ENCODE results near the gene NAB1.

NAB1 gene

DNA sequence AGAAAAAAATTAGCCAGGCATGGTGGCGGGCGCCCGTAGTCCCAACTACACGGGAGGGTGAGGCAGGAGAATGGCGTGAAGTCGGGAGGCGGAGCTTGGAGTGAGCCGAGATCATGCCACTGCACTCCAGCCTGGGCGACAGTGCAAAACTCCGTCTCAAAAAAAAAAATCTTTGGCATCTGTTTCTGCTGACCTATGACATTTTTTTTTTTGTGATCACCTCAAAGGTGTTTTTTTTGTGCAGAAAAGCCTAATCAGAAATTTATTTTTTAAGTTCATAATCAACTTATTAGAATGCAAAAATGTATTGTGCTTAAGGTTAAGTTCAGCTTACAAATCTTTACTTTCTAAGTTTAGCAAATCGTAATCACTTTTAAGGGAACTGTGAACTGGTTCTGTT lies 45.6 kb downstream of the NAB1 start:
- H3K4me3 ChIP-seq (ENCODE audit: low read depth, low read length) = no peak overlapping the region
- TF ChIP-seq, protein P1, sequence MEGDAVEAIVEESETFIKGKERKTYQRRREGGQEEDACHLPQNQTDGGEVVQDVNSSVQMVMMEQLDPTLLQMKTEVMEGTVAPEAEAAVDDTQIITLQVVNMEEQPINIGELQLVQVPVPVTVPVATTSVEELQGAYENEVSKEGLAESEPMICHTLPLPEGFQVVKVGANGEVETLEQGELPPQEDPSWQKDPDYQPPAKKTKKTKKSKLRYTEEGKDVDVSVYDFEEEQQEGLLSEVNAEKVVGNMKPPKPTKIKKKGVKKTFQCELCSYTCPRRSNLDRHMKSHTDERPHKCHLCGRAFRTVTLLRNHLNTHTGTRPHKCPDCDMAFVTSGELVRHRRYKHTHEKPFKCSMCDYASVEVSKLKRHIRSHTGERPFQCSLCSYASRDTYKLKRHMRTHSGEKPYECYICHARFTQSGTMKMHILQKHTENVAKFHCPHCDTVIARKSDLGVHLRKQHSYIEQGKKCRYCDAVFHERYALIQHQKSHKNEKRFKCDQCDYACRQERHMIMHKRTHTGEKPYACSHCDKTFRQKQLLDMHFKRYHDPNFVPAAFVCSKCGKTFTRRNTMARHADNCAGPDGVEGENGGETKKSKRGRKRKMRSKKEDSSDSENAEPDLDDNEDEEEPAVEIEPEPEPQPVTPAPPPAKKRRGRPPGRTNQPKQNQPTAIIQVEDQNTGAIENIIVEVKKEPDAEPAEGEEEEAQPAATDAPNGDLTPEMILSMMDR (IDR thresholded peaks at IDR 0.05; ENCODE audit: low read depth, low read length) = no peak

DNA sequence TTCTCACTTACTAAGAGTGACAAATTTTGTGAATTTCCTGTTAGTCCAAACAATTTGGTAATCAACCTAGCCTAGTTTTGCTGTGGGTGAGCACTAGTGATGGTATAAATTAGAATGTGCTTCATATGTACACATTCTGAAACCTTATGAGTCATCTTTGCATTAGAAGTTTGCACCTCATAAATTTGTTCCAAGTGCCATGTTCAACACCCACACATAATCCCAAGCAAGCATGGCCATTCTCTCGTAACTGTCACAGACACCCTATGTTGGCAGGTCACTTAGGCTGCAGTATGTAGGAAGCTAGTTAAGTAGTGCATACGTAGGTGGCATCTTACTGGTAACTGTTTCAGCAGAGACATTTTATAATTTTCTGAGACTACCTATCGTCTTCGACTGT lies 46.9 kb downstream of the NAB1 start:
- no peak overlapping the region for H3K4me3 ChIP-seq (ENCODE audit: low read depth, low read length)
- TF ChIP-seq, protein P1 (IDR thresholded peaks at IDR 0.05; ENCODE audit: low read depth, low read length) = no peak

DNA sequence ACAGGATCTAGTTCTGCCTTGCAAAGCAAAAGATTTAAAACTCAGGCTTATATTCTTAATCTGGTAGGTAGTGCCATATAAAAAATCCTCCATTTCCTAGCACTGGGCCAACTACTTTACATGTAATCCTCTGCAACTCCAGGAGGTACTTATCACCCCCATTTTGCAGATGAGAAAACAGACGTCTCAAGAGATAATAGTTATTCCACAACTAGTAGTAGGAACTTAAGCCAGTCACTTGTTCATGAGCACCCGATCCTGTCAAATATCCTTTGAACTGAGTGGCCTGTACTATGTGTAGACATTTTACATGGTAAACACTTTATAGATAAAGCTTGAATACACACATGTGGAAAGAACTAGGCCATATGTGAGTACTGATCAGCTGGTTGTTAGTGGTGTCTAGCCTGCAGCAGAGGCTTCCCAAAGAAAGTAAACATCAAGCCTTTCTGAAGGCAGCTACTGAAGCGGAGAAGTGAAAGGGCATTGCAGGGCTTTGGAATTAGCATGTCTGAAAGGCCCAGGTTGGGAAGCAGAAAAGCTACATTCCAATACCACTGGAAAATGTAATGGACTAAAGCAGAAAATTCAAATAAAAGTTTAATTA lies 48.0 kb downstream of the NAB1 start:
- TF ChIP-seq, protein P1 (IDR thresholded peaks at IDR 0.05; ENCODE audit: low read depth, low read length) = no peak
- no peak overlapping the region for H3K4me3 ChIP-seq (ENCODE audit: low read depth, low read length)

DNA sequence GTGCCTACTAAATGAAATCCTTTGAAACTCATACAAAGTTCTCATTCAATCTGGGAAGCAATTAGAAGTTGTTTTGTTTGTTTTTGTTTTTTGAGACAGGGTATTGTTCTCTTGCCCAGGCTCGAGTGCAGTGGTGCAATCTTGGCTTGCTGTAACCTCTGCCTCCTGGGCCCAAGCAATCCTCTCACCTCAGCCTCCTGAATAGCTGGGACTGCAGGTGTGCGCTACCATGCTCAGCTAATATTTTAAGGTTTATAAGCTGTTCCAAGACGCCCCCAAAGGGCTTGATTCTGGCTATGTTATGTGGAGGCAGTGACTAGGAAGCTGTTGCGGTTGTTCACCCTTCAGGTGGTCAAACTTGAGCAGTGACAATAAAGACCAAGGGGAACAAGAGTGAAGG lies 48.5 kb downstream of the NAB1 start:
- TF ChIP-seq, protein P1 (IDR thresholded peaks at IDR 0.05; ENCODE audit: low read depth, low read length) = no peak
- no peak overlapping the region for H3K4me3 ChIP-seq (ENCODE audit: low read depth, low read length)

DNA sequence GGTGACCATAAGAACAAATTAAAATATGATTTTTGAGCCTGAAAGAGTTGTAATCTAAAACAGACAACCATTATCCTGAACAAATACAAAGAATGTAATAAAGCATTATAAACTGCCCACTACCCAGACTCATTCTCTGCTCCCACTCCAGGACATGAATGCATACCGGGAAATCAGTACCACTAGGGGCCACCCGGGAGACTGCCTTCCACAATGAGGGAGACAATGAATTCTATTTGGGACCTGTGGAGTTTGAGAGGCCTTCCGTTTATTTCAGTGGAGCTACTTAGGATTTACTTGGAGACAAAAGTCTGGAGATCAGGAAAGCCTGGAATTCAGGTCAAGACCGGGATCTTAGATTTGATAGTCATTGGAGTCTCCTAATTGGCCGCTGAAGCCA lies 50.0 kb downstream of the NAB1 start:
- TF ChIP-seq, protein P1 (IDR thresholded peaks at IDR 0.05; ENCODE audit: low read depth, low read length) = no peak
- H3K4me3 ChIP-seq (ENCODE audit: low read depth, low read length) = no peak overlapping the region

DNA sequence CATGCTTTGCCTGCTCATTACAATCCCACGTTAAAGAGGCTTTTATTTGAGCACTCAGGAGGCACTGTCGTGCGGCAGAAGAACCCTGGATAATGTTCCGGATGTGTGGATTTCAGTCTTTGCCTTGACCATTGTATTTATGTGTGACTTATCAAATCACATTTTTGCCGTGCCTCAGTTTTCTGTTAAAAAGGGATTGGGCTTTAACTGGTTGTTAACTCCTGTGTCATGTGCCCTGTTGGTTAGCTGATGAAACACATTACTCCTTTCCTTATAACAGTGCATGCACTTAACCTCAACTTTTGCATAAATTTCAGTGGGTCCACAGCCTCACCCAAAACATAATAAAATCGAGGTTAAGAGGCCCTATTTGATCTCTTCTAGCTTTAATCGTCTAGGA lies 52.7 kb downstream of the NAB1 start:
- TF ChIP-seq, protein P1 (IDR thresholded peaks at IDR 0.05; ENCODE audit: low read depth, low read length) = no peak
- no peak overlapping the region for H3K4me3 ChIP-seq (ENCODE audit: low read depth, low read length)

DNA sequence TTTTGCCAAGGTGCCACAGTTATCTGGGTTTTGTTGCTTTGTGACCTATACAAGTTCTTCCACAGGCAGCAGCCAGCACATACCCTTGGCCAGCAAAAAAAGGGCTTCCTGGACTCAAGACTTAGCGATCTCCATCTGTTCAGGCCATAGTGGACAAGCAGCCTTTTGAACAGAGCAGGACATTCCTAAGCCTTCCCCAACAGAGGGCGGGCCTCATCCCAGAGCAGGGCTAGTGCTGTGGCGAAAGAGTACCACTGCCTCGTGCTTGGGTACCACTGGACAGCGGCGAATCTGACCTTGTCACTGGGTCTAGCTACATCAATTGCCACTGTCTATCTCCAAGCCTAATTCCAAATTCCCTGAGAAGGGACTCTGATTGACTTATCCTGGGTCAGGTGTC lies 56.4 kb downstream of the NAB1 start:
- TF ChIP-seq, protein P1 (IDR thresholded peaks at IDR 0.05; ENCODE audit: low read depth, low read length) = no peak
- no peak overlapping the region for H3K4me3 ChIP-seq (ENCODE audit: low read depth, low read length)
